ENCODE data around the gene PGAM5. TPM values are rescaled to one million over a fixed set of nuclear protein-coding genes. Genes with fewer than 3 reads are reported as not detected.

Gene PGAM5
- total and polyA plus RNA-seq, 11 donors = 20.7 to 46.5 (median 27.6) TPM

- Histone ChIP-seq H3K27ac (no peak overlapping the region), H3K36me3 (peaks cover 0 to 56% (median 52%) of the 10 kb centered on the region in 9 donors), H3K4me1 (peaks cover 0 to 18% (median 11%) of the 10 kb centered on the region in 12 donors), H3K27me3 (no peaks in the 10 kb centered on the region), H3K4me3 (no peak overlapping the region), H3K9me3 (no peaks in the 10 kb centered on the region)
- TF ChIP-seq POLR2A (IDR thresholded peaks at IDR 0.05) (no peak), CTCF (IDR thresholded peaks at IDR 0.05) (no peak)
- WGBS, 4 donors = 85 to 96% (median 87%) methylated on average over 9 of the region's 9 CpGs
- DNase-seq = no peak
- ATAC-seq = no peak
- intact Hi-C loops (cut with DNase I) = no loop called here
These were observed 5.2 kb downstream of the PGAM5 start for GRCh38 chr12:132715874-132716273.

- Histone ChIP-seq H3K9me3 (no peaks in the 10 kb centered on the region), H3K27me3 (no peaks in the 10 kb centered on the region), H3K4me3 (no peak overlapping the region), H3K4me1 (peaks cover 0 to 16% (median 9%) of the 10 kb centered on the region in 12 donors), H3K27ac (no peak overlapping the region), H3K36me3 (peaks cover 0 to 61% (median 56%) of the 10 kb centered on the region in 9 donors)
- no peak for DNase-seq
- no peak for ATAC-seq
- 78 to 92% (median 84%) methylated on average over 11 of the region's 11 CpGs for WGBS, 4 donors
- no peak for TF ChIP-seq POLR2A (IDR thresholded peaks at IDR 0.05)
- TF ChIP-seq CTCF (IDR thresholded peaks at IDR 0.05) = no peak
- intact Hi-C loops (cut with DNase I) = no loop called here
These were observed 5.7 kb downstream of the PGAM5 start for GRCh38 chr12:132716356-132716755.

GRCh38 chr12:132717011-132717410, 6.4 kb downstream of the PGAM5 start:
- WGBS, 4 donors = 89 to 94% (median 90%) methylated on average over 17 of the region's 17 CpGs
- no peak for ATAC-seq

More at GRCh38 chr12:132717011-132717410, 6.4 kb downstream of the PGAM5 start:
- Histone ChIP-seq H3K27me3 (no peaks in the 10 kb centered on the region), H3K27ac (no peak overlapping the region), H3K4me3 (no peak overlapping the region), H3K9me3 (no peaks in the 10 kb centered on the region), H3K4me1 (peaks cover 0 to 9% (median 3%) of the 10 kb centered on the region in 12 donors), H3K36me3 (peaks cover 0 to 68% (median 63%) of the 10 kb centered on the region in 9 donors)
- intact Hi-C loops (cut with DNase I) = no loop called here
- DNase-seq = peak in 1 of 5 donors; percentile 43
- TF ChIP-seq POLR2A (IDR thresholded peaks at IDR 0.05) = no peak
- TF ChIP-seq CTCF (IDR thresholded peaks at IDR 0.05) = no peak

All from heart left ventricle (tissue), 16 donors.